ENCODE results near the gene ZNG1A.
"Not testable (repeated sequence)": the region's sequence is repeated elsewhere in the genome, so short reads cannot be mapped to it uniquely, and the experiment has no call there.

The ZNG1A gene

DNA sequence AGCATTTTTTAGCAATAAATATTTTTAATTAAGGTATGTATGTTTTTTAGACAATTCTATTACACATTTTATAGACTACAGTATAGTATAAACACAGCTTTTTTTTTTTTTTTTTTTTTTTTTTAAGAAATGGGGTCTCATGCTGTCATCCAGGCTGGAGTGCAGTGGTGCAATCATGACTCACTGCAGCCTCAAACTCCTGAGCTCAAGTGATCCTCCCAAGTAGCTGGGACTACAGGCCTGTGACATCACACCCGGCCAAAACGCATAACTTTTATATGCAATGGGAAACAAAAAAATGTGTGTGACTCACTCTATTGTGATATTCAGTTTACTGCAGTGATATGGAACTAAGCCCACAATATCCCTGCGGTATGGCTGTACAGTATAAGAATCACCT is 9.1 kb downstream of the ZNG1A start:
- not testable (repeated sequence) for DNase-seq

DNA sequence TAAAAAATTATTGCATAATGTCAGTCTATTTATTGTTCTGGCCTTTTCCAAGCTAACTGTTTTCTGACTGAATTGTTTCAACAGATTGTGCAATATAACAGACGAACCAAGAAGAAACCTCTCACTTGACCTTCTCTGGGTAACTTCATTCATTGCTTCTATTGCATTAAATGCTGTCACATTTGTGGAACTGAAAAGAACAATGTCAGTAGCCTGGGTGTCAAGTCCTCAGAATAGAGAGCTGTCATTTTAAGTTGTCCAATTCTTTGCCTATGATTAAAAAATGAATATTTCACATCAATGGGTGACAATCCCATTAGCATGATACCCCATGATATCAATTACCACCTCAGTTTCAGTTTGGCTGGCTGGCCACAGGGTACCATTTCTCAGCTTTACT is 19.0 kb downstream of the ZNG1A start:
- DNase-seq: not testable (repeated sequence)

DNA sequence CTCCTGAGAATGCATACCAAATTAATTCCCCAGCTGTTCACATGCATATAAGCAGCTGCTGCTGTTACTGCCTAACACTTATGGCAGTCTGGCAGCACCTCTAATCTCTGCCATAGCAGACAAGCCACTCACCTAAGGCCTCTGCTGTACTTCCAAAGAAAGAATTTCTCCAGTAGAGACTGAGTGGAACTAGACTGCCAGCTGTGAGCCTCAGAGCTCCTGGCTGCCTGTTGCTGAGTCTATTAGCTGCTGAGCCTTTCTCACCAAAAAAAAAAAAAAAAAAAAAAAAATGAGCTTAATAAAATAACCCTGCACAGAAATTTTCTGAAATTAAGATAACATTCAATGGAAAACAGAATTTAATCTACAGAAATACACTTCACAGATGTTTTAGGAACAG is 27.7 kb downstream of the ZNG1A start:
- not testable (repeated sequence) for DNase-seq

GRCh38 chr9:139880-140279 is 39.0 kb downstream of the ZNG1A start:
- not testable (repeated sequence) for DNase-seq

GRCh38 chr9:117995-118467 is 60.8 kb downstream of the ZNG1A start, which contains the start of gene FOXD4:
Gene FOXD4 (minus strand): TSS chr9:118417. CDS start chr9:118119, 298 bp downstream.
- not testable (repeated sequence) for DNase-seq

- DNase-seq: not testable (repeated sequence)
Observed at GRCh38 chr9:117144-117994, 61.5 kb downstream of the ZNG1A start.

GRCh38 chr9:116239-117077 is 62.4 kb downstream of the ZNG1A start:
- DNase-seq: not testable (repeated sequence)

GRCh38 chr9:115118-115451 is 63.8 kb downstream of the ZNG1A start:
- not testable (repeated sequence) for DNase-seq

DNA sequence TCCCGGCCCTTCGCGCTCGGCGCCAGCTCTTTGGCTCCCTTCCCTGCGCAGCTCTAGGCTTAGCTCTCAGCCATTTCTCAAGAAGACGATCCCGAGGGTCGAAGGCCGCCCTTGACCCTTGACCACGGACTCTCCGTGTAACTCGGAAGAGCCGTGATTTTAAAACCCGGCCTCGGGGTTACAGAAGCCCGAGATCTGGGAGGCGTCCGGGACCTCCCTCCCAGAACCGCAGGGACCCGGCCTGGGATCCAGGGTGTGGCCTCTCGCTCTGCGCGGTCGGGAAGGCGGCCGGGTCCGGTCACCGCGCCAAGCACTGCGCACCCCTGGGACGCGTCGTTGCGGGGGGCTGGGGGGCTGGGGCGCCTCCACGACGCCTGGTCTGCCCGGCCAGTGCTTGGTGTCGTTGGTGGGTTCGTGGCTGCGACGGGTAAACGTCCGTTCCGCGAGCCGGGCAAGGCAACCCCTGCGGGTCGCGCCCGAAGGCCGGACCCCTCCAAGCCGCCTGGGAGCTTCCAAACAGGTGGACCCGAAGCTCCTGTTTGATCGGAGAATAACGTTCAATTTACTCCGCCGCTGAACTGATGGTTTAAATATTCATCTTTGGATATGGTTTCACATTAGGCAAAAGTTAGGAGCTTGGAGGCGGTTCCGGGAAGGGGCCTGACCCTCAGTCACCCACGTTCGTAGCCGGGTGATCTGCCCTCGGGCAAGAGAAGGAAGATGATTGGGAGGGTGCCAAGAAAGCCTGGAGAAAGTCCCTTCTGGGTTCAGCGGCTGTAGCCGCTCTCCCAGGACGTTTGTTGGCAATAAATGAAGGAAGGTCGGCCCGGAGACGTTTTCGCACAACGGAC is 64.4 kb downstream of the ZNG1A start:
- not testable (repeated sequence) for DNase-seq

DNA sequence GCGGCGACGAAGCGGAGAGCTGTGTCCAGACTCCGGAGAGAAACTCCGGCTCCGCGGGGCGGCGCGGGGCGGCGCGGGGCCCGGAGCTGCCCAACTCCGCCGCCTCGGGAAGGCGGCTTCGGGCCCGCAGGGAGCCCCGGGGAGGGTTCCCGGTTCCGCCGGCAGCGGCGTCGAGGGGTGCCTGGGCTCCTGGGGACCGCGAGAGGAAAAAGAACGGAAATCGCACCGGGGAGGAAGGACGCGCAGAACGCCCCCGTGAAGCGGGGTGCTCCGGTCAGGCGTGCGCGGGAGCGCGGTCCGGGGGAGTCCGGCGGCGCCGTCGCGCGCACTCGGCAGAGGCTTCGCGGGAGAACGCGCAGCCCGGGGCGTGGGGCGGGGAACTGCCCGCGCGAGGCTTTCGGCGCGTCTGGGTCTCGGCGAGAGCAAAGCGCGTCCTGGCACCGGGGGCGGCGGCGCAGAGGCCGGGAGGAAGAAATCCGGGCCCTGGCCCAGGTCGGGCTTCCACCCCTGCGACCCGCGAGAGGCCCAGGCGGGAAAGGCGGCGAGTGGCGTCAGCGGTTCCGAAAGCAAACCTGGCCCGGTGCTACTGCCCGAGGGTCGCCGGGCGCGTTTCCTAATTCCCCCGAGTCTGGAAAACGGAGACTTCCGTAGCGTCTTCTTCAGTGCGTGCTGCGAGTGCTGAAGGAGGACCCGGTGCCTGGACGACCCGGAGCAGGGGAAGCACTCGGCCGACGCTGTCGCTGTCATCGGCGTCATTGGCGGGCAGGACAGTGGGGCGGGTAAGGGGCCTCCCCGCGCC is 65.2 kb downstream of the ZNG1A start:
- DNase-seq: not testable (repeated sequence)

DNA sequence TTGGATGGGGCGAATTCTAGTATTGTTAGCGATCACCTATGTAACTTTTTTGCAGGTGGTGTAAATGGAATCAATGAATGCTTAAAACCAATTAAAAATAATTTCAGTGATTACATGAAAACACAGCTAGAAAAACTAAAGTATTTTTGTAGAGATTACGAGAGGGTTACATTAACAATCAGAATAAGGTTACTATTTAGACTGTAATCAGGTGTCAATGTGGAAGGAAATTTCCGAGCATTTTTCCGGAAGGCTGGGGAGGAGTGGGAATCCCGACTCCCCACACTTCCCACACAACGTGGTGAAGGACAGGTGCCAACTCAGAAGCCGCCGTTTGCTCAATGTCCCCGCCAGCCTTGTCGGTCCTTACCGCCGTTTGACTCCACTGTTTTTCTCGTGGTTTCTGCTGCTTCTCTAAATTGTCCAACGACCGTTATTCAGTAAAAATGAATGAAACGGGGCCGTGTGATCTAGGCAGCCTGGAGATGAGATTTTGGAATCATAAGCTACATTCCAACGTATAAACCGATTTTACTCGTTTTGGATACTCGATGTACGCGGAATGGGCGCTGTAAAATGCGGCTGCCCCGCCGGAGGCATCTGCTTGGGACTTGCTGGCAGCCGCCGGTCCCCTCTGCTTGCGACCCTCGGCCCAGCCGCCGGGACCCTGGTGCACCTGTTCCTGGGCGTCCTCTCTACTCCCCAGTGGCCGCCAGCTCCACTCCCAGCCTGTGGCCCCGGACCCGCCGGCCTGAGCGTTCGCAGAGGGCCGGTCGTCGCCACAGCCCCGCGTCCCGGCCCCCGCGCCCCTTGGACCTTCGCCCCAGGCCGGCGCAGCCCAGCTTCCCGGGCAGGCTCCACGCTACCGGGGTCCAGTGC is 66.0 kb downstream of the ZNG1A start:
- not testable (repeated sequence) for DNase-seq

- DNase-seq: not testable (repeated sequence)
Observed at GRCh38 chr9:110672-111071, 68.2 kb downstream of the ZNG1A start.

DNA sequence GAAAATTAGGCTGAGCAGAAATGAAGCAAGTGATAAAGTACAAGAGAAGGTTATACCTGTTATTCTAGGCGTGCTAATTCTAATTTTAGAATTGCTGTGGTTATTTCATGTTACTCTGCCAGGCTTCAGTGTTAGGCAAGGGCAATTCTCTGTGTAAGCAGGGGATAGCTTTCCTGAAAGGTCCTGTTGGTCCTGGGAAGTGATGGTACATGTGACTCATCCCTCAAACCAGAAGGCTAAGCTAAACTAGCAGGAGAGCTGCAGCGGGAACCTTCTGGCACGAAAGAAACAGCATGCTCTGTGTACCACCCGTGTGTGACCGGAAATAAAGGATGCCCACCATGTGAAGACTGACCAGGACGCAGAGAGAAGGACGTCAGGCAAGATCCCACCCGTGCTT is 69.3 kb downstream of the ZNG1A start:
- not testable (repeated sequence) for DNase-seq

DNA sequence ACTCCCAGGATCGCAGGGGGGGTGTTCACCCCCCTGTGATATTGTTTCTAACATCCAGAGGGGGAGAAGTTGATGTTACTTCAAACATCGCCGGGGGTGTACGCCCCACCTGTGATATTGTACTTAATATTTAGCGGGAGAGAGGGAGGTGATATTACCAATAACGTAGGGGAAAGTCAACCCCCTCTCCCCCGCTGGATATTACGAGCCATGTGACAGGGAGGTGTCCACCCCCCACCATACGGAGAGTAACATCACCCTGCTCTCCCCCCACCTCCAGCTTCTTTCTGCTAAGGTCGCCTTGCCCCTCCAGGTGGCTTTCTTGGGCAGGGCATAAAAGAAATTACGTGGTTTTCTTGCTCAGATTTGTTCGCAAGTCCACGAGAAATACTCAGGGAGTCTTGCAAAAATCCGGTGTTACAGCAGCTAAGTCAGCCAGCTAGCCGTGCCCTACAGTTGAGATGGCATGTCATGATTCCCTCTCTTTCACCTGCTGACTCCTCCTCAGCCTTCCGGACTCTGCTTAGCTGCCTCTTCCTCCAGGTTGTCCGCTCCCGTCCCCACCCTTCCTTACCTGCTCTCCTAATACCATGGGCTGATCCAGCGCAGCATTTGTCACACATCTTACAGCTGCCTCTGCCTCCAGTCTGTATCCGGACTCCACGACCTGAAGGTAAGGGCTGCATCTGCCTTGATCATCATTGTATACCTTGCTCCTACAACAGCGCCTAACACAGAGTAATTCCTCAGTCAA is 69.9 kb downstream of the ZNG1A start:
- not testable (repeated sequence) for DNase-seq

DNA sequence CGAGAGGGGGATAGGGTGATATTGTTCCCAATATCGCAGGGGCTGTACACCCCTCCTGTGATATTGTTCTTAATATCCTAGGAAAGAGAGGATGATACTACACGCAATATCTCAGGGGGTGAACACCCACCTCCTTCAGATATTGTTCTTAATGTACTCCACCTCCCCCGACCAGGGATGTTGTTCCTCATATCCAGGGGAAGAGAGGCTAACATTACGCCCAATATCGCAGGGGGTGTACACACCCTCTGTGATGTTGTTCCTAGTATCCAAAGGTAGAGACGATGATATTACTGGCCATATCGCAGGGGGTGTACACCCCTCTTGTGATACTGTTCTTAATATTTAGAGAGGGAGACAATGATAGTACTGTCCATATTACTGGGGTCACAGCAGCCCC is 72.9 kb downstream of the ZNG1A start:
- DNase-seq: not testable (repeated sequence)

GRCh38 chr9:100430-100829 is 78.4 kb downstream of the ZNG1A start:
- DNase-seq: not testable (repeated sequence)

DNA sequence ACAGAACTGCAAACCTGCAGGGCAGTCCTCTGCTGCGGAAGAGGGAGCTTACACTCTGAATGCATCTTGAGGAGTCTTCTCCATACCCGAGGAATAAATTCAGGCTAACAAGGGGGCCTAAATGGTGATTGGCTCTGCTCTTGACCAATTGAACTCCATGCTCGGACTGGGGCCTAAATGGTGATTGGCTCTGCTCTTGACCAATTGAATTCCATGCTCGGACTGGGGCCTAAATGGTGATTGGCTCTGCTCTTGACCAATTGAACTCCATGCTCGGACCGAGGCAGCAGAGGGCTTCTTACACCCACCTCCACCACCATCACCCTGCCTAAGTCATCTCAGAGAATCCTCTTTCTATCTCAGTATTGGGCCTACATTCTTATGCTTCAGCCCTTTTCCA is 79.0 kb downstream of the ZNG1A start:
- not testable (repeated sequence) for DNase-seq

DNA sequence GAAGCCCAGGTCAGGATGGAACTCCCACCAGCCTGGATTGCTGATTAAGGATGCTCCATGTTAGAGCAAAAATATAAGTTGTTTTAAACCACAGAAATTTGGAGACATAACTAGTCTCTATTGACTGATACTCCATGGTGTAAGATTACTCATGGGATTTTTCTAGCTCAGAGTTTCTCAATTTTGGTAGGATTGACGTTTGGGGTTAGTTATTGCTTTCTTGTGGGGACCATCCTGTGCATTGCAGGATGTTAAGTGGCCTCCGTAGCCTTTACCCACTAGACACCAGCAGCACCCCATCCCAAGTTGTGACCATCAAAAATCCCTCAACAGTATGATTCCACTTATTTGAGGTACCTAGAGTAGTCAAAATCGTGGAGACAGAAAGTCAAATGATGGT is 80.1 kb downstream of the ZNG1A start:
- DNase-seq: not testable (repeated sequence)

DNA sequence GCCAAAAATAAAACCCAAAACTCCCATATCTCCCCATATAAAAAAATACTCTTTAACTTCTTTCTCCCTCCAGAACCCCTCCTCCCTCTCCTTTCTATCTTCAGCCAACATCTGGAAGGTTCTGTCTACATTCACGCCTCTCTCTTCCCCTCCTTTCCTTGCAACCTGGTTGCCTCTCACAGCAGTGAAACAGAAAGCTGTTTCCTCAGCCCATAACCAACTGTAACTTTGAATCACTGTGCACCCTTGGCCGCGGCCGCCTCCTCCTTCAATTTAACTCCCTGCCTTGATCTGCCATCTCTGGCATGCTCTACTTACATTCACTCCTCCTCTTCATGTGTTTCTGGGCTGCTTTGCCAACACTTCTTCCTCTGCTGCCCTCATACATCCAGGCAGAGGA is 83.9 kb downstream of the ZNG1A start:
- not testable (repeated sequence) for DNase-seq

DNA sequence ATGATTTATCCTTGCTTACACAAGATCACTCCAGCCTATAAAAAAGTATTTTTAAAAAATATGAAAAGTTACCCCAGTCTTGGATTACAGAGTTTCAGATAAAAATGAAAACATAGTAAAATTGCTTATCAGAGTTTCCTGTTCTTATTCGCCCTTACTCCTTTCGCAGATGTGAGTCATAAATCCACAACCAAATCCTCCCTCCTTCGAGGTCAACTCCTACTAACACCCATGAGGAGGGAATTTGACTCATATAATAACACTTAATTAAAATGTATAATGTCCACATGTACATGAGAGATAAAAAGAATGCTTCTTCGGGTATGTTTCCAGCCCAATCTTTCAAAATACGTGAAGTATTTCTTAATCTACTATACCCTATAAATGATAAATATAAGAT is 84.5 kb downstream of the ZNG1A start:
- DNase-seq: peak; percentile 0

Data from HCEC 1CT (cell line).